DMS153 treated with DMSO at 0.1 percent for 48 hours (cell line): ENCODE data around the gene CD59.
A peak's percentile ranks its signal among the peaks of the same experiment; 100 is the strongest.
"Not testable (repeated sequence)": the region's sequence is repeated elsewhere in the genome, so short reads cannot be mapped to it uniquely, and the experiment has no call there.

ENCODE experiments used
- DNase-seq: peaks from one replicate; lab custom pipeline; 2025; ENCODE audit not compliant: unreplicated experiment; lab: John Stamatoyannopoulos, UW

The CD59 gene

DNA sequence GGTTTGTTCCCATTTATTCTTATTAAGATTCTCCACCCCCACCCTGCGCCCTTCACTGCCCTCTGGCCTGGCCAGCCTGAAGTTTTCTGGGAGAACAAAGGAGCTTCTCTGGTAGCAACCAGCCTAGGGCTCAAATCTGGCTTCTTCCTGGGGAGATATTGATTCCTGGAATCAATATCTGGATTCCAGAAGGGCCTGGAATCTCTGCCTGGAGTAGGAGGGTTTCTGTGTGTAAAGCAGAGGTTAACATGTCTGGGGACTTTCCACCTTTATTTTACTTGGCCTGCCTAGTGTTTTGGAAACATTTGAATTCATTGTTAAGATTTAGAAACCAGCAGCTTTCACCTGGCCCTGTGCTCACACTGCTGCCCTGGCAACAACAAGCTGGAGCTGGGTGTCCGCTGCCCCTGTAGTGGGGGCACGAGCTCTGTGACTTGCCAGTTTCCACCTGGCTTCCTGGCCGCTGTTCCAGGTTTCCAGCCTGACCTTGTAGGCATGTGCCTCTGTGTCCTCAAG lies 41.1 kb downstream of the CD59 start:
- no peak for DNase-seq

DNA sequence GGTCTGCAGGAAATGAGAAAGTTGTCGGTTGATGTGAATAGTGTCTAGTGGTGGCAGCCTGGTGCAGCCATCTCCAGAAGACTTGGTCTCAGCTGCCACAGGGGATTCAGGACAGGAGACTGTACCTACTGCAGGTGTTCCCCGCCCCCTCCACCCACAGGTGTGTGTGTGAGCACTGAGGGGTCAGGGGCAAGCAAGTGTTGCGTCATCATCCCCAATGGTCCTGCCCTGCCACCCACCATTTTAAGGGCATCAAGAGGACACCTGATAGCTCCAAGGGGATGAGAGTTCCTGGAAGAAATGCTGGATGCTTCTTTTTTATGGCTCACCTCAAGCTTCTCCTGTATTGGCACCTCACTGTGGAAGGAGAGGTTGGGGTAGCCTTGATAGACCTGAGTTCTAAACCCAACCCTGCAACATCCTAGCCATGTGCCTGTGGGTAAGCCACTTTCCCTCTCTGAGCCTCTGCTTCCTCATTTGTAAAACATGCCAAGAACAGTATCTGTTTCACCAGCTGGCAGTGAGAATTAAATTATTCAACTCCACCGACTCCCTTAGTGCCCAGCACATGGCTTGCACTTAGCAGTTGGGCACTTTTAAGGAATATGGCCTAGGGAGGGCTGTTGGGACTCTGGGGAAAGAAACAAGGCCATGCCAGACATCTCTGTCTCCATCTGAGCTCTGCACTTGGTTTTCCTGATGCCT lies 41.7 kb downstream of the CD59 start:
- DNase-seq: no peak

DNA sequence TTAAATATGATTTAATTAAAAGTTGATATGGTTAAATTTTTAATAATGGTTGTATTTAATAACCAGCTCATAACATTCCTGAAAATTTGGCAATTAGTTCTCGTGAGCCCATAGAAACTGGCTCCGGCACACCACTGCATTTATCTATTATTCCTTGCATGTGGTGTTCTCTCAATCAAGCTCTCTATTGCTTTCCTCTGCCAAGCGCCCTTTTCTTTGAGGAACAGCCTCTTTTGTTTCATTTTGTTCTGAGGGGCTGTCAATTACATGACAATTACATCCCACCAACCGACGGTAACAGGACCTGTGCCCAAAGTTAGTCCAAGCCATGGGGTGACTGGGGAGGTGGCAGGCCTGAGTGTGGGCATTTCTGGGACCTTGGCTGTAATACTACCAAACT lies 43.7 kb downstream of the CD59 start:
- DNase-seq: peak; percentile 58

DNA sequence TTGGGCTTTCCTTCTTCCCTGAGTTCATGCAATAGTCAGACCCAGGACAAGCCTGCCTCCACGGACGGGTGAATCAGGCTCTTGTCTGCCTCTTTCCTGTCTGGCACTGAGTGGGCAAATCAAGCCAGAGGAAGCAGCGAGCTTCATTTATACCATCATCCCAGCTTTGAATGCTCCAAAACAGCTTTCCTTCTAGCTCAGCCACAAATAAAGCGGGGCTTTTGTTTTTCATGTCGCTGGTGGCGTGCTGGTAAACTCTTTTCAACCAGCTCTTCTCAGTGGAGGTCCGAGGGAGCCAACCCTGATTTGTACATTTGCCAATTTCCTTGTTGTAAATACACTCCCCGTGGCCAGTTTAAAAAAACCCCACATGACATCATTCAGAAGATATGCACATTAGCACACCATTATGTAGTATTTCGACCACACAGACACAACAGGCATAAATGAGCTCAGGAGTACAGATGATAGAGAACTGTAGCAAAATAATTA lies 44.2 kb downstream of the CD59 start:
- peak; percentile 85 for DNase-seq

DNA sequence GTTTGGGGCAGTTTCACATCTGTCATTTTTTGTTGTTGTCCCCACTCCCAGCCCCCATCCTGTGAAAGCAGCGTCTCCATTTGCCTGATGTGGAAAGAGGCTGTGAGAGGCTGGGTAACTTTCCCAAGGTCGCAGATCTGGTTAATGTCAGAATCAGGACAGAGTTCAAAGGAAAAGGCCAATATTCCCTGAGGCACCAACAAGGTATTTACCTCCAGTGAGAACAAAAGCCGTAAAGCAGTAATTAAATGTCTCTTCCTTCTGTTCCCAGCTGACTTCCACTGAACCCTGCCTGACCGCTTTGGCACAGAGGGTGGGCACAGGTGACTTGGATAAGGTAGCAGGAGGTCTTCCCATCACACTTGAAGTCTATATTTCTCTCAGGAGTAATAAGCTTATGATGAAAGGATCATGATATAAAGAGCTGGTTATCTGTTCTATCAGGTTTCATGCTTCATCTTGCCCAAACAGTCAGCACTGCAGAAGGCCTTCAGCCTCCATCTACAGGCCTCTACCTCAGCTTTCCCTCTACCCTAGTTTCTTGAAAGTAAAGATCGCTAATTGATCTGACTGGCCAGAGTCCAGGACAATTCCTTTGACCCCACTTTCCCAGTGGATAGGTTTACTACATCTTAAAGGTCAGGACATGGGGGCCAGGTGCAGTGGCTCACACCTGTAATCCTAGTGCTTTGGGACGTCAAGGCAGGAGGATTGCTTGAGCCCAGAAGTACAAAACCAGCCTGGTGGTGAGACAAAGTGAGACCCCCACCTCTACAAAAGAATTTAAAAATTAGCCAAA lies 45.0 kb downstream of the CD59 start:
- peak; percentile 52 for DNase-seq

DNA sequence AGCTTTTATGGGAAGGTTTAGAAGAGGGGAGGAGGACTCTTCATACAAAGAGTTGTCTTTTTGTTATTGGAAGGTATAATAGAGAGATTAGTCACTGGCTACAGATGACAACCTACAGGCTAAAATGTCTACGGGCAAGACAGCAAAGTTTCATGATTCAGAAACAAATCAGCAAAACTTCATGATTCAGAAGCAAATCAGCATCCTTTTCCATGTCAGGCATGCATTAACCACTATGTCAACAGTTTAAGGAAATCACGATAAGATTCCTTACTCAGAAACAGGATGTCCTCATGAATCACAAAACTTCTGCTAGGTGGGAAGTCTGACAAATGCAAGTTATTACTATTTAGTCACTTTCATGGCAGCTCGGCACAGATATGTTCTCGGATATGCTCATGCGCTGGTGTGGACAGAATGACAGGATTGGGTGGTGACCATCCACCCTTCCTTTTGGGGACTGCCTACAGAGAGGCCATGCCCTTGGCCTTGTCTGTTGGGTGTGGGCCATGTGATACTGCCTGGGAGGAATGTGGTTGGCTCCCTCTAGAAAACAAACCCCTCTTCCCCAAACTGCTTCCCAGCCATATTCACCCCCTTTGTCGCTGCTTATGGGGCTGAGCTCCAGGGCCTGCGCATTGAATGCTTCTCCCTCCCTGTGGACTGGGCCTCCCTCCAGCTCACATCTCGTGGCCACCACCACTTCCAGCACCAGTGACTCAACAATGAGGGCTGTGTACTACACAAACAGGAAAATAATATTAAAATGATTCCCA lies 45.7 kb downstream of the CD59 start:
- DNase-seq: no peak

DNA sequence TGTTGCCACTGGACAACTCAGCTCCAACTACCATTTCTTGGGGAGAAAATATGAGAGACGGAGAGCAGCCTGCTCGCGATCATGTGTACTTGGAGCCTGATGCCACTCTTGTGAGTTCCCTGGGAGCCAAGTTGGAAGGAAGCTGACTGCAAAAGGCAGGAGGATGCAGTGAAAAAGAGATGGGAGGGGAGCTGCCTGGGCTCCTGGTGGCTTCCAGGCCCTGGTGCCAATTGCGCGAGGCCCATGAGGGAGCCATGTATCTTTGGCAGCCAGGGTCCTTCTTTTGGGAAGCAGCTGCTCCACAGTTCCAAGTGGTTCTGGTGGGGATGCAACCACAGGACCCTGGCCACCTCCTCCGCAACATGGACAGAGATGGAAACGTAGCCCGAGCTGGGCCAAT lies 46.7 kb downstream of the CD59 start:
- DNase-seq: no peak

DNA sequence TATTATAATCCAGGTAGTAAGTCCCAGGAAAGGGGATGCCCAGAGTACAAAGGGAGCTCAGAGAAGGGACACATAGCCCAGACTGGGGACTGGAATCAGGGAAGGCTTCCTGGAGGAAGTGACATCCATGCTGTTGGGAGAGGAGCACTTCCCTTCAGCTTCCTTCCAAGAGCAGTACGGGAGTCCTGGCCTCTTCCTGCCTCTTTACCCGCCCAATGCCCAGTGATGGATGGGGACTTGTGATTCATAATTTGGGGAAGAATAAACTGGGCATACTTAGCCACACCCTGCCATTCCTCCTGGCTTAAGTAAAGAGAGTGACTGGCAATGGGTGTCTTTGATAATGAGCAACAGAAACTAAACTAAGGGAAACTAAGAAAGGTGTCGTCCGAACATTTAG lies 47.1 kb downstream of the CD59 start:
- no peak for DNase-seq

DNA sequence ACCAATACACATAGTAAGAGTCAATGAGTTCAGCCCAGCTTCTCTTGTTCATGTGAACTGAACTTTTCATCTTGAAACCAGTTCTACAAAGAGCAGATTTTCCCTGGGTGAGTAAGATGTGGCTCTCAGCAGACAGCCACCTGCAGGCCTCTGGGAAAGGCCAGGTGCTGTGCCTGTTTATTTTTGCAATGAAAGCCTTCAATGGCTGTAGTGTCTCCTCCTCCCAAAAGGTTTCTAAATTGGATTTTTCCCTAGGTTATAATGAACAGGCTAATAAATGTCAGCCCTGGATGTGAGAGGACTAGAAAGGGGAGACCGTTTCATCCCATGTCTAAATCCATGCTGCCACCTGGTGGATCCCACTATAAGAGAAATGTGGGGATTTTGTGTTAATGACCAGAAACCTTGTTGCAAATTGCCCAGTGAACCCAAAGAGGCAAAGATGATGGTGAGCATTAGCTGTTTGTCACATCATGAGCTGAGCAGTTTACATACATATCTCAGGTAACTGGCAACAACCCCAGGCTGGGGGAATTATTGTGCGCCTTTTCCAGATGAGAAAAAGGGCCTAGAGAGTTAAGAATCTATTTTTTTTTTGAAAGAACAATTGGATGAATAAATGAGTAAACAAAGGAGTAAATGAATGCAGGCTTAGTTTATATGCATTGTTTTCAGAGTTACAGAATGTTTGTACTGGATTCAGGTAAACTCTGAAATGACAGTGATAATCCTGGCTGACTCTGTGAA lies 48.3 kb downstream of the CD59 start:
- peak; percentile 59 for DNase-seq

DNA sequence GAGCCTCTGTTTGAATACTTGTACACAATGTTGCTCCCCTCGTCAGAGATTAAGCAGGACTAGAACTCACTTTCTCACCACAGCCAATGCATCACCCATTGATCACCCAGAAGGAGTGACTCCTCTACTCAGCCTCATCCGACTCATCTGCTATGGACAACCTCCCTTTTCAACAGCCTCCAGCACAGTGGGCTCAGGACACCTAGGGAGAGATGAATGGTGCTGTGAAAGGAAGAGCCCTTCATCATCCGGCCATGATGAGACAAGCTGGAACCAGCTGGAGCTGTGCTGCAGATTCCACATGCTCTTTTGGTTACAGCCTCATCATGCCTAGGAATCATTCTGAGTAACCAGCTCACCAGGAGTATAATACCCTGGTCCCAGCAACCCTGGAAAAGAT lies 51.1 kb downstream of the CD59 start:
- no peak for DNase-seq

DNA sequence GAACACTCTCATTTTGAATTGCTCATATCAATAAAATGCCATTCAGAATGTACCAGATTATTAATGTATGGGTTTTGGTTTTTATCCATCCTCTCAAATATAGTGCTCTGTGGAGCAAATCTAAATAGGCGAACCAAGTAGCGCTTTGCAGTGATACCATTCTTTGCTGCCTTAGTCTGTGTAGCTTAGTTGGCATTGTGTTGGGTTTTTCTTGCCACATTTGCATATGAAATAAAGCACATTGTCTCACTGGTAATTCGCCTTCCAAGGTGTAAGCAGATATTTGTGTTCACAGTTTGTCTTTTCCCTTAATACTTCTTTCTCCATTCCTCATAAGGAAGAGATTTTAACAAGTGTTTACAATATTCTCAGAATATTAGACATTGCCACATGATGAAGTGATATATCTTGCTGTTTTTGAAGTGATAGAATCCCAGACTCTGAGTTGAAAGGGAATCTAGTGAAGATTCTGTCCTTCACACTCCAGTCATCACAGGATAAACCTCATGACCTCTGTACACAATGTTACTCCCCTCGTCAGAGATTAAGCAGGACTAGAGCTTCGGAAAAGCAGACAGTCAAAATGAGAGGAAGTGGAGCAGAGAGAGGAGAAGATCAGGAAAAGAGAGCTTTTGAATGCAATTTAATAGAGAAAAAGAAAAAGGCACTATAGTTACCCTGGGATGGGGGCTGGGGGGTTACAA lies 52.1 kb downstream of the CD59 start:
- DNase-seq: no peak

DNA sequence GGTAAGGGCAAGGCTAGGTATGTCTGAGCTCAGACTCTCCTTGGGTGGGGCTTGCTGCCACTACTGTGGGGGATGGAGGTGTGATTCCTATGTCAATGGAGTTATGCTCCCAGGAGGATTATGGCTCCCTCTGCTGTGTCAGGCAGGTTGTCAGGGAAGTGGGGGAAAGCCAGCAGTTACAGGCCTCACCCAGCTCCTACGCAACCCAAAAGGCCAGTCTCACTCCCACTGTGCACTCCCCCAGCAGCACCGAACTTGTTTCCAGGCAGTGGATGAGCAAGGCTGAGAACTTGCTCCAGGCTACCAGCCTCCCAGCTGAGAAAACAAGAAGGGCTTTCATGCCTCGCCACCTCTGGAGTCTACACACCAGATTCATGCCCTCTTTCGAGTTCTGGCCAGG lies 53.8 kb downstream of the CD59 start:
- peak; percentile 18 for DNase-seq

DNA sequence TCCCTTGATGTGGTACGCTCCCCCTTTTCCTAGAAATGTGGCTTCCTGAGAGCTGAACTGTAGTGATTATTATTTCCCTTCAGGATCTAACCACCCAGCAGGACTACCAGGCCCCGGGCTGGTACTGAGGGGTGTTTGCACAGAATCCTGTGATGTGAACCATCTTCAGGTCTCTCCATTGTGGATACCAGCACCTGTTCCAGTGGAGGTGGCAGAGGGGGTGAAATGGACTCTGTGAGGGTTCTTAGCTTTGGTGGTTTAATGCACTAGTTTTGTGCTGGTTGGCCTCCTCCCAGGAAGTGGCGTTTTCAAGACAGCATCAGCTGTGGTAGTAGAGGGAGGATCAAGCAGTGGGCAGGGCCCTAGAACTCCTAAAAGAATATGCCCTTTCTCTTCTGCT lies 54.2 kb downstream of the CD59 start:
- DNase-seq: no peak

DNA sequence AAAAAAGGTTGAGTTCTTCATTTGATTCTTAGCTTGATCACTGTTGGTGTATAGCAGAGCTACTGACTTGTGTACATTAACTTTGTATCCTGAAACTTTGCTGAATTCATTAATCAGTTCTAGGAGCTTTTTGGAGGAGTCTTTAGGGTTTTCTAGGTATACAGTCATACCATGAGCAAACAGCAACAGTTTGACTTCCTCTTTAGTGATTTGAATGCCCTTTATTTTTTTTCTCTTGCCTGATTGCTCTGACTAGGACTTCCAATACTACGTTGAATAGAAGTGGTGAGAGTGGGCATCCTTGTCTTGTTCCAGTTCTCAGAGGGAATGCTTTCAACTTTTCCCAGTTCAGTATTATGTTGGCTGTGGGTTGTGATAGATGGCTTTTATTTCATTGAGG lies 57.6 kb downstream of the CD59 start:
- not testable (repeated sequence) for DNase-seq

DNA sequence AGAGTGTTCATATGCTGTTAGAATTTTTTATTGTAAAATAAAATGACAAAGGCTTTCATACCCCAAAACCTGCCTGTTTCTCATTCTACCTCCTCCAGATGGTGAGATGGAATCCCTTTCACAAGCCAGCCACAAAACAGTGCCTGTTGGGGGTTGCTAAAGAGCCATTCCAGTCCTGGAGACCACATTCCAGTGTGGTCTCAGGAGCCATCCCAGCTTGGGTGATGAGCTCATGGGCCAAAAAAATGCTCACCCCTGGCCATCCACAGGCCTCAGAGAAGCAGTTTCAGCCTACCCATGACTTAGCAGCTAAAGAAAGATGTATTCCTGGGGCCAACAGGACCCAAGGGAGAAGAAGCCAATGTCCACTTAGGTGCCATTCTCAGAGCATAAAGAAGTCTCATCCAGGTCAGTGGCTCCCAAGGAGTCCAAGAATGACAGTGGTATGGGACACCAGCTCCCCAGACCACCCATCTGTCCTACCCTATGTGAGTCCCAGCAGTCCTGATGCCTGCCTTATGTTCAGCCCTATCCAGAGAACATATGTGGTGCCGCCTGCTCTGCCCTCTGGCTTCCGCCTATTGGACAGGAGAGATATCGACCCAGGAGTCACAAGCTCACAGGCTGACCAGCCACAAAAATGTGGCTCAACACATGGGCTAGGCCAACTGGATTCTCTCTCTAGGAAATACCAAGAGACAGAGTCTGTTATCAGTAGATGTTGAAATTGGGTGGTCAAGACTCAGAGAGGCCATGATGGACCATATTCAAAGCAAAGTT lies 62.0 kb downstream of the CD59 start:
- DNase-seq: no peak

DNA sequence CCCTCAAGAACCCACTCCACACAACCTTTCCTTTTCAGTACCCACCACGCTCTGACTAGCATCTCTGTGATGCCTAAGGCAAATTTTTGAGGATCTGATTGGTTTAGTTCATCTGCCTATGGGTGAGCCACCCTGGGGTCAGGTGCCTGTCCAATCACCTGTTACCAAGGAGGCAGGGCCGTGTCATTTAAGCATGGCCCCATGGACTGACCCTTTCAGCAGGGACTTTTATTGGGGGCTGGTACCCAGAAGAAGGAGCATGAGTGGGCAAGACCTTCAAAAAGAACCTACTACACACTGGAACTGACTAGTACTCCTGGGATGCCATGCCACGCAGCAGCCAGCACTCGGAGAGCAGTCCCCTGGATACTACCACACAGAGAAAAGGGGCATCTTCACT lies 64.0 kb downstream of the CD59 start:
- no peak for DNase-seq

DNA sequence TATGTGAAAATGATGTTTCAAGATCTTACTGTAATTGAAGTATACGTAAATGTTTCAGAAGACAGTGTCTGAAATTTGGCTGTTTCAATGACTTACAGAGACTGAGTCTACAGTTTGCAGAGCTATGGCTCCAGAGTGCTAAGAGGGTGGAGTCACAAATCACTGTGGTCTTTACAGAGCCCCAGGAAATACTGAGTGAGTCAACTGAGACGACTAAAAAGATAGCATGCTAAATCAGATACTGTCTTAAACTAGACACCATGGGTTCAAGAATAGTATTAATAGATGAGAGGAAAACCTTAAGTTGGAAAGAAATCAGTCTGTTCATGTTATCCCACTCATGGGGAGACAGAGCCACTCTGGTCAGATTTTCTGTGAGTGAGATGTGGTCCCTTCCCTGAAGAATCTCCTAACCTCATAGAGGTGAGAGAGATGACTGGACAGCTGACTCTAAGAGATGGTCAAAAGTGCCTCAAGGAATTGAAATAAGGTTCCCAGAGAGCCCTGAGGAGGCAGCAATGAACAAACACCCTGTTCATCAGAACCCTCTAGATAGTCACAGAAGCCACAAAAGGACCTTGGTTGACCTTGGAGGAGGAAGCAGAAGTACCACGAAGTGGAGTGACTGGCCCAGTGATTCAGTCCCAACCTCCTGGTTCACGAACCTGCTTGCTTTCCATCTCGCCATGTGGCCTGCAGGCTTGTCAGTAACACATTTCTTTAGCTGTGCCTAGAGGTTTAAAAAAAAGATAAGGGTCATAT lies 65.8 kb downstream of the CD59 start:
- no peak for DNase-seq

DNA sequence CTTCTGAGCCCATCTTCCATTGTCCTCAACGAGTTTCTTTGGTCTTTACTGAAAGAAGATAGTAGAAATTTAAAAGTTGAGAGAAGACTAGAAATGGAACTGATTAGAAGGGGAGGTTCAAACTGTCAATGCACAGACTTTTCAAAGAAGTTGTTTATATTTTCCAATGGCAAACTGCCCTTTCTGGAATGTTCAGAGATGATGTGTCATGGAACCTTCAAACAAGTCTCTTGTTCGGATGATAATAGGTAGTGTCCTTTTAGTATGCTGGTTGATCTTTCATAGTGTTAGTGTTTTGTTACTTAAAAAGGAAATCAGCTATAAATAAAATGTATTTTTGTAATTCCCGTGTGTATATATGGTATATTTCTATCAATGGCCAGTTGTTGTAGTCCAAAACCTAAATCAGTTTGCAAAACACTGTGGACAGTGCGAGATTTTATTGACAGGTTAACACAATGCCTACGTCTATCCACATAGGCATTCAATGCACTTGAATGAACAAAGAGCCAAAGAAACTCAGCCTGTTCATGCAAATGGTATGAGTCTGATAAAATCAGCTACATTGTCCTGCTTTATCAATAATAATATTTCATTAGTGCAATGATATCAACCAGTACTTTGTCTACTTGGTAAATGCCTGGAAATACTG lies 66.5 kb downstream of the CD59 start:
- no peak for DNase-seq
